GM21723 (cell line): ENCODE measurements around the gene SMC3.
A peak's percentile ranks its signal among the peaks of the same experiment; 100 is the strongest.

Source experiments
- ATAC-seq: cut with Tn5 transposase; IDR thresholded peaks from one replicate; pipeline ENCODE4 v1.9.1; 2021; ENCODE audit warnings: mild to moderate bottlenecking, moderate library complexity; ENCODE audit not compliant: unreplicated experiment

Gene SMC3

DNA sequence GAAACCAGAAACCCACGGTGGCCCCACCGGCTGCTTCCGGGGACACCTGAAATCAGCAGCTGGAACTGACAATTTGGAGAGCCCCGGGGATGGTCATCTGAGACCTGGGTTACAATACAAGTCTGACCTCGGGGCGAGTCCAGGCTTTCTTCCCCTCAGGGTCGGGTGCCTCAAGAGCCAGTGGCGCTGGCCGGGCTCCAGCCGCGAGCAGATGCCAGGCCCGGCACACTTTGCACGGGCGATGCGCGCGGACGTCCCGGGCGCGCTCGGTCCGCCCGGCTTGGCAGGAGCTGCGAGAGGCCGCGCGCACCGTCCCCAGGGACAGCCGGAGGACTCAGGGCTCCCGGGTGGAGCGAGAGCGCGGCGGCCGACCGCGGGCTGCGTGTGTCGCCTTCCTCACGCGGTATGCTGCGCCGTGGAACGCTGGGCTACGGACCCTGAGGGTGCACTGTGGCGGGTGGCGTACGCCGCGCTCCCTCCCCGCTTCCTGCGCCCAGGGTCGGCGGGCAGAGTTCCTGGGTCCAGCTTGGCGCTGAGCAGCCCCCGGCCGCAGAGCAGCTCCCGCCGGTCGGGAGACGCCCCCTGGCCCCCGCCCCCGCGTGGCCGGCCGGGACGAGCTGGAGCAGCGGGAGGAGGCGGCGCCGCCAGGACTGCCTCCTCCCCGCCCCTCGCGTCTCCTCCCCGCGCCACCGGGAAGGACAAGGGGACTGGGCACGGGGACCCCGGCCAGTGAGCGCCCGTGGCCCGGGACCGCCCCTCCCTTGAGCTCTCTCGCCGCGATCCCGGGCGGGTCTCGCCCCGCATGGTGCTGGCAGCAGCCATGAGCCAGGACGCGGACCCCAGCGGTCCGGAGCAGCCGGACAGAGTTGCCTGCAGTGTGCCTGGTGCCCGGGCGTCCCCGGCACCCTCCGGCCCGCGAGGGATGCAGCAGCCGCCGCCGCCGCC, 76.4 kb downstream of the SMC3 start, which contains the start of gene RBM20:
TSS of gene RBM20 (plus strand) at position 684 of the 945 bp plus-strand sequence. CDS start at position 803, 119 bp downstream.
- no peak for ATAC-seq

DNA sequence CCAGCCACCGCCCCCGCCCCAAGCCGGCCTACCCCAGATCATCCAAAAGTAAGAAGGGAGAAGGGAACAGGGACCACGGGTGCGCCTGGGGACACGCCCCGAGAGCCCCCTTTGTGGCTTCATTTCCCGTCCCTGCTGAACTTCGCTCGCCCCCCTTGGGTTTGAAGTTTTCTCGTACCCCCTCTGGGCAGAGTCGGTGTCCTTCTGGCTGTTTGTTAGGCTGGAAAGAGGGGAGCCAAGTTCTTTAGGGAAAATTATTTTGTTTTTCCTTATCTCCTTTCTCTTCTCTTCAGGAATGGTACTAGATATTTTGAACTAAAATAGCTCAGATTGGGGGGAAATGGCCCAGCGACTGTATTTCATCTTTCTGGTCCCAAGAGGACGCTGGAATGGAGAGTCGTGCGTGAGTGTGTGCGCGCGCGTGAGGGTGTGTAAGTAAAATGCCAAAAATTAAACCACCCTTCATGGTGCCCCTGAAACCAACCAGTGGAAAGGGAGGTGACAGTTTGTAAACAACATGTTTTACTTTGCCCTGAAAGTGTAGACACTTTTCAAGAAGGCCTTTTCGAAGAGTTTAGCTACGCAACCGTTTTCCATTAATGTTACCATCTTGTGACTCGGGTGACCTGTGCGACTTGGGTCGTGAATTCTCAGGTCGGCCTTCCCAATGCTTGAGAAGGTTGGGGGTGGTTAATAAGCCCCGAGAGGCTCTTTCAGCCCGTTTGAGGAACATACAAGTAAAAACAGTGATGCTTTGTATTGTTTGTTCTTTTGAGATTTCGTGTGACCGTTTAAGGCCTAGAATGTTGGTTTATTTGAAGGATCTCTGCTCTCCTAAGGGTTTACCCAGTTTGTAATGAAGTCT, 77.3 kb downstream of the SMC3 start:
- ATAC-seq: no peak

DNA sequence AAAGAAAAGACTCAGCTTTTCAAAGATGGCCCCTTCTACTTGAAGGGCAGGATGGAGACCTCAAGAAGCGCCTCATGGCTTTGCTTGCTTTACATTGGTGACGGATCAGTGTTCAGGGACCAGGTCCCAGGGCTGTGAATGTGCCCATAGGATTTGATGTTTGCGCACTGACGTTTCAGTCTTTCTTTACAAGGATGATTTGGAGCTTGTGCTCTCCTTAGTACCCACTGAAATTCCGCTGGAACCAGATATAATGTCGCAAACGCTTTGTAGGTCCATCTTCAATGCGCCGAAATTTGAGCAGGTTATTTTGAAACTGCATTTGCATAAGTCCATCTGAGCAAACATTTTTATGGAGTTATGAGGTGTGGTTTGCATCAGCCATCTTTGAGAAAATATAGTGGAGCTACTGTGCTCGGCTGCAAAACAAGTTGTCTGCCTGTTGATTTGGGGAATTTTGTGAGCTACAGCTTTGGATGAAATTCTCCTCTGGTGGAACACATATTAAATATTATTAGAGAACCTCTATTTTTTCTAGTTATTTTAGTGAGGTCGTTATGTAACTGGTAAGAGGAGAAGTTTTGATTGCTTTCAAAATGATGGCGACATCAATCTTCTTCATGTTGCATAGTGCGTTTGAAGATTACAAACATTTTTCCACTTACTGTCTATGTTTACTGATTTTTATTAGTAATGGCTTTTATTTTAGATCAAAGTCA, 79.1 kb downstream of the SMC3 start:
- no peak for ATAC-seq

DNA sequence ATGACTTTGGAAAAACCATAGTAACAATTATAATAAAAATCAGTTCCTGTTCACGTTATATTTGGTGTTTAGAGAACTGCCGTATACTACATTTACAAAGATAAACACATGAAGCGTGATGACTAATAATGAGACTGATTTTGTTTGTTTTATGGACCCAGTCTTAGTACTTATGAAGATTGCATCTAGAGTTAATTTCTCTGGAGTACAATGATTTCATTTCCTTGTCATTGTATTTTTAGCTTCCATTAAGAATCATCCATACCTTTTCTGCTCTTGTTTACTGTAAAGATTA, 79.6 kb downstream of the SMC3 start:
- no peak for ATAC-seq

DNA sequence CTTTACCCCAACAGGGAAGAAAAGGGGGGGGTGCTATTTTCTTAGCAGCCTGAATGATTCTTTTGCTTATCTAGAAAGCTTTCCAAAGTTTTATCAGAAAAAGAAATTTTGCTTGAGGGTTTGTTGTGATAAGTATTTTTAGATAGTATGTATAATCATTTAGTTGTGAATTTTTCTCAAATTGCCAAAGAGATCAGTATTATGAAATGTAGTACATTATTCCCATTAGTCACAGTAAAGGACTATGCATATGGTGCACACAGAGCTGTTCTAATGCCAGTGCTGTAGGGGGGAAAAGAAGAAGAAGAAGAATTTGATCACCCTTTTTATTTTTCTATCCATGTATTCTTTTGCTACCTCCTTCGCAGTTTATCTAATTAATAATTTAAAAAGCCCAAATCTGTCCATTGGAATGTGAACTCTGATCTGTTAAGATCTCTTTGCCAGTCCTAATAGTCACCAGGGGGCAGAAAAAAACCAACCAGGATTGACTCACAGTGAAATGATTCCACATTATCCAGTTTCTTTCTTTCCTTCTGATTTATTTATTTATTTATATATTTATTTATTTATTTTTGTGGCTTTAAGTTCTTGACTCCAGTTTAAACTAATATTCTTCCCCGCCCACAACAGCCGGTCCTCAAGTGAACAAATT, 81.3 kb downstream of the SMC3 start:
- ATAC-seq: no peak

DNA sequence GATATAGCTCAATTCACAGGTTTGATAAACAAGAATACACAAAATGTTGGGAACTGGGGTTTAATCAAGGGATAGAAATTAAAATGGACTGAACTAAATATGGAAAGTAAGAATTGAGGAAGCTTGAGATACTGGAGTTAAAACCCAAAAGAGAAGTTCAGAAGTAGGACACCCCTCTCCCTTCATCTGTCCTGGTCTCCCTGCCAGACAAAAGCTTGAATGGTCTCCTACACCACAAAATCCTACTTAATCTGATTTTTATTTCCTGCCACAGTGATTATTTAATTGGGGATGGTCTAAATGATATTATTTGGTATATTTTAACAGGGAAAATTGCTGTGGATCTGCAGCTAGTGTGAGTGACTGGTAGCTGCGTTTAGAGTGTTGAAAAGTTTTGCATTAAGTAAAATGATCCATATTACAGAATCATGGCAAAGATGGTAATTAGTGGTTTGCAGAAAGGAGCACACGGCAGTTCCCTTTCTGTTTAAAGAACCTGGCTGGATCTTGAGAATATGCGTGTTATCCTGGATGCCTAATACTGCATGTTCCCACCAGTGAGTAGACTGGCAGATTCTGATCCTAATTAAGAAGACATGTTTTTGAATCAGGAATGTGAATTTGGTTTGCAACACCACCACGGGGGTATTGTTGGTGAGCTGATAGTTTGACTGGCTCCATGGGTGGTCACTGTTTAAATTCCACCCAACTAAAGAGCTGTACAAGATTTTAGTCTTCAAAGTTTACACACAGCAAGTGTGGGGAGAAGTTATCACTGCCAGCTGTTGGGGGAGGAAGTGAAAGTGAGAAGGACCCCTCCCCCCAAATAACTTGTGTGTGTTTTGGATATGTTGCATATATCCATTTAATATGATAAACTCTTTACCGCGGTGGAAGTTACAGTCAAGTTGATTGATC, 82.1 kb downstream of the SMC3 start:
- no peak for ATAC-seq

DNA sequence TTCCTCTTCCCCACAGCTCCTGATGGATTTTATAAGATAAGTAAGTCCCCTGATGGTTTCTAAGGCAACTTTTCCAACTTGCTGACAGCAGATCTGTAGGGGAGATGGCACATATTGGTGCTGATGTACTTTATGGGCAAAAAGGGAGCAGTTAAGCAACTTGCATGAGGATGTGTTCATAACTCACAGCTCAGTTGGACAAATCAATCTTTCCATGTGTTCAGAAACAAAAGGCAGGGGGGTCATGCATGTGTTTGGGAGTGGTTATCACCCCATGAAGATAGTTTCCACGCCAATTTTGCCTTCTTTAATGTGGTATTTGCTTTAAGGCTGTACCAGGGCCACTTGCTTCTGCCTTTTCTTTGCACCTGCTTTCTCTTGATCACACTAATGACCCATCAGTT, 82.8 kb downstream of the SMC3 start:
- ATAC-seq: no peak

DNA sequence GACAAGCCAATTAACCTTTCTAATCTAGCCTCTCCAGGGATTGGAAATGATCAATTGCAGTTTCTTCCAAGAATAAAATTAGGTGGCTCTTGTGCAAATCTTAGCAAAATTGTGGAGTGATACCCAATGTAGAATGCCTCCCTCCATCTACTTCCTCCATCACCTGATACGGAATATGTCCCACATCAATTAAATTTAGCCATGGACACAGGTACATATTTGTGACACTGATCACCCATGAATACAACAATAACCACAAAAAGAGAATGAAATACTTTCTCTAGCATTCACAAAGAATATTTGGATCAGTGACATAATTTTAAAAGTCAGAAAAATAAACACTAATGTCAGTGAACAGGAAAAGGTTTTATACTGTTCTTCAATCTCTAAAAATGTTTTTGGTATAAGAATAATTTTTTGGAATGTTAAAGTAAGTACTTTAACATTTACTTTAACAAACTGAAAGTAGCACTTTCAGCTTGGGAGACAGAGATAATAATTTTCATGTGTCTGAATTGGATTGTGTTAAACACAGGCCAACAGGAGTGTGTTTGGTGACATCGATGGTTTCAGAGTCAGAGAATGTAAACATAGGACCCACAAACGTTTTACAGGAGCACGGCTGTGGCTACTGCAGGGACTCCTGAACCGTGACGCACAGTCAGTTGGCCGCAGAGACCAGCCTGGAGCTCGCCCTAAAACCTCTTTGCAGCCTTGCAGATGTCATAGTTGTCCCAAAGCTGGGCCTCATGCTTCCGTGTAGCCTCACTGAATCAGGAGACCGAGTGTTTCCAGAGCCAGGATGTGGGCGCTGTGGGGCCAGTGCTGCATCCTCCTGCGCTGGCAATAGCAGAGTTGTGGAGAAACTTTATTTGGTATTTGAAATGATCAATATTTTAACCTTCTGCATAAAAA, 83.8 kb downstream of the SMC3 start:
- peak; percentile 88 for ATAC-seq

DNA sequence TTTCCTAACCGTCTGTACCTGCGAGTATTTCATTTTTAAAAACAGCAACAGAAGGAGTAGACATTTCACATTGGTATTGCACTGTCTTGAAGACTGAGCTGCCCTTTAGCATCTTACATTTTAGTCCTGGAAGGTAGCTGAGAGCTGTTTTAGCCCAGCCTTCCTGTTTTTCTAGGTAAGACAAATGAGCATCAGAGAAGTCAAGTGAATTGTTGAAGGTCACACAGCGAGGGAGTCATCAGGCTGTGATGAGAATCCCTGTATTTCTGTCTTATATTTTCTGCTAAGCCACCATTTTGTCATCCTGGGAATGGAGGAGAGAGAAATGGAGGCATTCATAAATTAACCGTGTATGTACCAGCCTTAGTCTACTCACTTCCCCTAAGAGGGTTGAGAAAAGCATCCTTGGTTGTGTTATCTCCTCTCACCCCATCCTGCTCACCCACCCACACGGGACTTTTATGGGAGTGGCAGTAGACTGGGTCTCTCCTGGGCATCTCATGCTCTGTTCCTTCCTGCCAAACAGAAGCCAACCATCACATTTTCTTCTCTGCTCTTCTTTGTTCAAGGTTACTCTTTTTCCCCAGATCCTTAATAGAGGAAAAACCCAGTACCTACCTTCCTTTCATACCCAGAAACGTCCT, 85.1 kb downstream of the SMC3 start:
- no peak for ATAC-seq
